Hematopoietic multipotent progenitor cell (in vitro differentiated cells): ENCODE measurements around the gene RNU6-1. TPM values are rescaled to one million over a fixed set of nuclear protein-coding genes. Genes with fewer than 3 reads are reported as not detected.

Experiments used
- DNase-seq, 3 donors: peaks; one replicate each; pipeline ENCODE4 v3.0.0-alpha.2; 2011 to 2015; ENCODE audit warnings: low read depth in 2 of 3, low spot score in 2 of 3
- total RNA-seq: library from RNA; depleted of rRNA; stranded (reverse); fragments of >200 nt; gene quantifications from one replicate; pipeline ENCODE4 v1.2.3, GENCODE V29; 2012

Gene RNU6-1
- total RNA-seq, 1 donor: not detected

GRCh38 chr15:67823314-67824196, 16.3 kb downstream of the RNU6-1 start:
- DNase-seq: no peak

GRCh38 chr15:67822537-67823313, 17.1 kb downstream of the RNU6-1 start:
- peak in 1 of 3 donors; percentile 7 for DNase-seq

GRCh38 chr15:67821784-67822440, 17.9 kb downstream of the RNU6-1 start:
- DNase-seq: no peak

GRCh38 chr15:67820992-67821783, 18.7 kb downstream of the RNU6-1 start:
- DNase-seq: peak in 2 of 3 donors; percentile 68 to 79

- DNase-seq: peak in 1 of 3 donors; percentile 28
These were observed 19.5 kb downstream of the RNU6-1 start for GRCh38 chr15:67820122-67820991.

GRCh38 chr15:67819636-67820035, 20.2 kb downstream of the RNU6-1 start:
- no peak for DNase-seq

GRCh38 chr15:67818464-67818863, 21.4 kb downstream of the RNU6-1 start:
- no peak for DNase-seq

GRCh38 chr15:67816668-67817067, 23.2 kb downstream of the RNU6-1 start:
- no peak for DNase-seq

- no peak for DNase-seq
These were observed 24.7 kb downstream of the RNU6-1 start for GRCh38 chr15:67815036-67815592.

GRCh38 chr15:67813104-67813634, 26.7 kb downstream of the RNU6-1 start:
- no peak for DNase-seq

- DNase-seq: peak in 1 of 3 donors; percentile 1
These were observed 27.6 kb downstream of the RNU6-1 start for GRCh38 chr15:67812241-67812644.

- DNase-seq: no peak
These were observed 30.0 kb downstream of the RNU6-1 start for GRCh38 chr15:67809866-67810265.

- no peak for DNase-seq
These were observed 30.4 kb downstream of the RNU6-1 start for GRCh38 chr15:67809441-67809840.

GRCh38 chr15:67808821-67809220, 31.0 kb downstream of the RNU6-1 start:
- no peak for DNase-seq

GRCh38 chr15:67807836-67808235, 32.0 kb downstream of the RNU6-1 start:
- no peak for DNase-seq

- no peak for DNase-seq
These were observed 32.7 kb downstream of the RNU6-1 start for GRCh38 chr15:67807141-67807540.

- no peak for DNase-seq
These were observed 33.3 kb downstream of the RNU6-1 start for GRCh38 chr15:67806536-67806935.

GRCh38 chr15:67805666-67806516, 34.0 kb downstream of the RNU6-1 start:
- no peak for DNase-seq
